Testis (tissue), 3 donors: ENCODE data around the gene MRPS27. TPM values are rescaled to one million over a fixed set of nuclear protein-coding genes. Genes with fewer than 3 reads are reported as not detected.

Experiments used
- DNase-seq: peaks from one replicate; pipeline ENCODE4 v3.0.0-alpha.2; 2019
- H3K27ac ChIP-seq, 2 donors: fragments of 200-600 bp; sonication (generic); one replicate each; pipeline ENCODE4 v1.5.1; 2019
- H3K27me3 ChIP-seq: fragments of 200-600 bp; sonication (generic); one replicate; pipeline ENCODE4 v1.5.1; 2019
- H3K36me3 ChIP-seq: fragments of 200-600 bp; sonication (generic); one replicate; pipeline ENCODE4 v1.5.1; 2017; ENCODE audit warnings: low read depth; ENCODE audit errors: missing control alignments
- H3K4me1 ChIP-seq: fragments of 200-600 bp; sonication (generic); one replicate; pipeline ENCODE4 v1.5.1; 2019
- H3K4me3 ChIP-seq, 2 donors: fragments of 200-600 bp; sonication (generic); one replicate each; pipeline ENCODE4 v1.5.1; 2017 to 2019
- H3K9me3 ChIP-seq: fragments of 200-600 bp; sonication (generic); one replicate; pipeline ENCODE4 v1.5.1; 2017
- POLR2A ChIP-seq: fragments of 450-650 bp; IDR thresholded peaks from one replicate; pipeline ENCODE4 v1.6.1; 2017; ENCODE audit warnings: antibody characterized with exemption, mild to moderate bottlenecking, moderate library complexity
- WGBS, 2 donors: methylation state at CpG; one replicate each; pipeline ENCODE4 v1.1.5; 2018; 5-methylcytosine and 5-hydroxymethylcytosine counted together
- intact Hi-C: fragments of 100-400 bp; cut with DNase I; formaldehyde crosslinking; loops from one replicate; pipeline ENCODE4 v1.15.1; 2023; ENCODE audit warnings: low total_unique reads
- polyA plus RNA-seq: library from polyadenylated mRNA; stranded (reverse); fragments of 350-450 nt; fragmentation: Illumina TruSeq; extraction: RNeasy Lipid Tissue Mini Kit (QIAGEN cat#74804); gene quantifications from one replicate; pipeline ENCODE4 v1.2.3, GENCODE V29; 2014; ENCODE audit warnings: low read depth, low replicate concordance; ENCODE audit not compliant: insufficient read depth
- total RNA-seq, 2 donors: library from RNA; depleted of rRNA; stranded (reverse); fragments of >200 nt; gene quantifications; one replicate each; pipeline ENCODE4 v1.2.3, GENCODE V29; 2016
- TF ChIP-seq, protein P1 (sequence below), 3 experiments: fragments of 450-650 bp in 2 of 3; fragments of 200-600 bp in 1 of 3; sonication (generic) in 1 of 3; IDR thresholded peaks; one replicate each; pipeline ENCODE4 v1.5.1; 2016 to 2019; ENCODE audit warnings: antibody characterized with exemption in 3 of 3, mild to moderate bottlenecking in 2 of 3, moderate library complexity in 1 of 3

Gene MRPS27
- total and polyA plus RNA-seq, 3 donors from 2014 or later, result 35.7 to 42.6 (median 41.6) TPM

- DNase-seq, result no peak
- no peaks in the 10 kb centered on the region for H3K4me1 ChIP-seq
- peak overlapping the region; percentile 67 to 79 for H3K4me3 ChIP-seq
- H3K36me3 ChIP-seq, result no peaks in the 10 kb centered on the region
- H3K27ac ChIP-seq, result peak overlapping the region; percentile 88 to 93
- H3K27me3 ChIP-seq, result no peaks in the 10 kb centered on the region
- 3 to 7% methylated on average over 8 of the region's 8 CpGs for WGBS, 2 donors
- intact Hi-C loops, result loop anchor here (5.0 kb wide), 1 partner anchor 525 kb away; no protein-coding TSS in a partner anchor
- no peak for TF ChIP-seq POLR2A
- TF ChIP-seq, protein P1, sequence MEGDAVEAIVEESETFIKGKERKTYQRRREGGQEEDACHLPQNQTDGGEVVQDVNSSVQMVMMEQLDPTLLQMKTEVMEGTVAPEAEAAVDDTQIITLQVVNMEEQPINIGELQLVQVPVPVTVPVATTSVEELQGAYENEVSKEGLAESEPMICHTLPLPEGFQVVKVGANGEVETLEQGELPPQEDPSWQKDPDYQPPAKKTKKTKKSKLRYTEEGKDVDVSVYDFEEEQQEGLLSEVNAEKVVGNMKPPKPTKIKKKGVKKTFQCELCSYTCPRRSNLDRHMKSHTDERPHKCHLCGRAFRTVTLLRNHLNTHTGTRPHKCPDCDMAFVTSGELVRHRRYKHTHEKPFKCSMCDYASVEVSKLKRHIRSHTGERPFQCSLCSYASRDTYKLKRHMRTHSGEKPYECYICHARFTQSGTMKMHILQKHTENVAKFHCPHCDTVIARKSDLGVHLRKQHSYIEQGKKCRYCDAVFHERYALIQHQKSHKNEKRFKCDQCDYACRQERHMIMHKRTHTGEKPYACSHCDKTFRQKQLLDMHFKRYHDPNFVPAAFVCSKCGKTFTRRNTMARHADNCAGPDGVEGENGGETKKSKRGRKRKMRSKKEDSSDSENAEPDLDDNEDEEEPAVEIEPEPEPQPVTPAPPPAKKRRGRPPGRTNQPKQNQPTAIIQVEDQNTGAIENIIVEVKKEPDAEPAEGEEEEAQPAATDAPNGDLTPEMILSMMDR (IDR thresholded peaks at IDR 0.05), result no peak
- H3K9me3 ChIP-seq, result no peaks in the 10 kb centered on the region
Observed at GRCh38 chr5:72307573-72307967, 12.5 kb downstream of the MRPS27 start.

DNA sequence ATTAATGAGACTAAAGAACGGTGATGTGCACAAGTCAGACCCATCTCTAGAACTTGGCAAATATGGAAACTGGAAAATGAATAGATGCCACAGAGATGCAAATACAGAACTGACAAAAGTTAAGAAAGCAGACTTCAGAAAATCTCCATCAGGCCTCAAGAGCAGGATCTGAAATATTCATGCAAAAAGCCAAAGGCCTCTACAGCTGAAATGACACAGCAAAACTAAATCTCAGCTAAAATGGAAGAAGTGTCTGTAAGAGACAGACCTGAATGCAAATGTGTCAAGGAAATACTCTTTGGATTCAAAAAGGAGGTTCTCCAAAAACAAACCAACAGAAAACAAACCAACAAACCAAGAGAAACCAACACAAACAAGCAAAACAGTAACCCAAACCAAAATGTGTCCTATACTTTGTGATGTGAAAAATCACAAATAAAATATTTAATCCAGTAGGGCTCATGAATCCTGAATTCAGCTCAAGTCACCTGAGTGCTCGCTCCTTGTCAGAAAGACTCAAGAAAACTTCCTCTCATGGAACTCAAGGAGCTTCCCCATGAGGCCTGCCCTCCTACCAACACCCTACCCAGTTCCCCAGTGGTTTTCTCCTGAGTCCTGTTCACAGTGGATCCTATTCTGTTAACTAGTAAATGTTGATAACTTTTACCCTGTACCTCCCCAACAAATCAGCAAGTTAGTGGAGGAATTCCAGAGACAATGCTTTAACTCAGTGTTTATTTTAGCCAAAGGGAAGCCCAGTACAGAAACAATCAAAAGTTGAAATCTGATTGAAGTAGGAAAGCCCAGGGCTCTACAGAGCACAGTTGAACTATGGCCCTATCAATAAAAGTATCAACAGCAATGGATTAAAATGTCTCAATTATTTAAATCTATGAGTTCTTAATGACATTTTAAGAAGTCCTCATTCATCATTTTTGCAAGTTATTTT, 14.6 kb downstream of the MRPS27 start:
- Histone ChIP-seq H3K4me1 (no peaks in the 10 kb centered on the region), H3K4me3 (no peak overlapping the region), H3K27ac (peak overlapping the region in 1 of 2 donors; percentile 0), H3K36me3 (no peaks in the 10 kb centered on the region), H3K9me3 (no peaks in the 10 kb centered on the region), H3K27me3 (no peaks in the 10 kb centered on the region)
- TF ChIP-seq POLR2A, result no peak
- TF ChIP-seq, protein P1 (IDR thresholded peaks at IDR 0.05), result no peak
- intact Hi-C loops, result loop anchor here (5.0 kb wide), 1 partner anchor 523 kb away; no protein-coding TSS in a partner anchor
- no peak for DNase-seq
- WGBS, 2 donors, result 84 to 85% methylated on average over 2 of the region's 2 CpGs

DNA sequence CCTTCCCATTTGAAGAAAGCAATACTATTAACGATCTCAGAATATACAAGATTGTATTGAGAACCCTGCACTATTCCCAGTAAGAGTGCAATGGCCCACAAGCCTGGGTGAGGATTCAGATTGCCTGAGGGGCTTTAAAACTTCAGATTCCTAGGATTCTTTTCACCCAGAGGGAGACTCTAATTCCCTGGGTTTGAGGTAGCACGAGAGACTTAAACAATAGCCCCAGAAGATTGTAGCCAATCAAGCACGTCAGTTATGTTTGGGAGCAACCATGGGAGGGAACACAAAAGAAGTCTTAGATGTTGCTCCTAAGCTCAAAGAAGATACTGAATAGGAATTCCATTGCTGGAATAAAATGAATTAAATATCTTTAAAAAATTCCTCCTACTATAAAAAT, 17.9 kb downstream of the MRPS27 start:
- WGBS, 2 donors, result 62 to 80% methylated on average over 3 of the region's 3 CpGs

GRCh38 chr5:72301557-72301956, 18.5 kb downstream of the MRPS27 start:
- Histone ChIP-seq H3K27me3 (no peaks in the 10 kb centered on the region), H3K27ac (no peak overlapping the region), H3K4me3 (no peak overlapping the region), H3K36me3 (no peaks in the 10 kb centered on the region), H3K4me1 (no peaks in the 10 kb centered on the region), H3K9me3 (no peaks in the 10 kb centered on the region)
- WGBS, 2 donors, result 93 to 94% methylated on average over 6 of the region's 6 CpGs
- no peak for DNase-seq
- TF ChIP-seq POLR2A, result no peak
- TF ChIP-seq, protein P1 (IDR thresholded peaks at IDR 0.05), result no peak
- intact Hi-C loops, result no loop called here

More for the DNA sequence above, 17.9 kb downstream of the MRPS27 start:
- Histone ChIP-seq H3K27me3 (no peaks in the 10 kb centered on the region), H3K9me3 (no peaks in the 10 kb centered on the region), H3K36me3 (no peaks in the 10 kb centered on the region), H3K4me1 (no peaks in the 10 kb centered on the region), H3K27ac (no peak overlapping the region), H3K4me3 (no peak overlapping the region)
- DNase-seq, result no peak
- TF ChIP-seq, protein P1 (IDR thresholded peaks at IDR 0.05), result no peak
- no peak for TF ChIP-seq POLR2A
- intact Hi-C loops, result no loop called here
